ENCODE results near the gene HPCAL1. TPM values are rescaled to one million over a fixed set of nuclear protein-coding genes. Genes with fewer than 3 reads are reported as not detected.
"Not testable (repeated sequence)": the region's sequence is repeated elsewhere in the genome, so short reads cannot be mapped to it uniquely, and the experiment has no call there.

Gene HPCAL1
- total RNA-seq, 6 experiments from 2014 or later = 23.1 to 68.8 (median 29.1) TPM

- intact Hi-C loops (cut with DNase I) = no loop called here
- no peak for ATAC-seq
- no peak overlapping the region for H3K4me3 ChIP-seq
- H3K27ac ChIP-seq = no peak overlapping the region
- H3K4me1 ChIP-seq = no peaks in the 10 kb centered on the region
- H3K9me3 ChIP-seq = no peaks in the 10 kb centered on the region
- TF ChIP-seq POLR2A (IDR thresholded peaks at IDR 0.05) = no peak
- TF ChIP-seq CTCF (IDR thresholded peaks at IDR 0.05) = no peak
- H3K36me3 ChIP-seq = no peaks in the 10 kb centered on the region
- DNase-seq = no peak
- no peaks in the 10 kb centered on the region for H3K27me3 ChIP-seq
- 100% methylated on average over 1 of the region's 1 CpG for whole genome bisulfite sequencing (ENCODE audit: insufficient coverage, low coverage, low lambda C conversion rate, missing lambda C conversion rate)
These were observed 8.6 kb upstream of the HPCAL1 start for GRCh38 chr2:10294077-10294476.

- H3K27ac ChIP-seq; H3K36me3 ChIP-seq; H3K27me3 ChIP-seq; H3K4me1 ChIP-seq; intact Hi-C loops (cut with DNase I); DNase-seq; ATAC-seq; H3K9me3 ChIP-seq; H3K4me3 ChIP-seq: not testable (repeated sequence)
- WGBS (ENCODE audit: insufficient coverage, low coverage, low lambda C conversion rate, missing lambda C conversion rate) = 100% methylated on average over 1 of the region's 4 CpGs
These were observed 7.1 kb upstream of the HPCAL1 start for GRCh38 chr2:10295649-10296048.

GRCh38 chr2:10296142-10296541 lies 6.6 kb upstream of the HPCAL1 start:
- peaks cover 0 to 10% (median 0%) of the 10 kb centered on the region in 4 donors for H3K4me1 ChIP-seq
- TF ChIP-seq POLR2A (IDR thresholded peaks at IDR 0.05) (no peak), CTCF (IDR thresholded peaks at IDR 0.05) (no peak)
- 85% methylated on average over 6 of the region's 8 CpGs for WGBS (ENCODE audit: insufficient coverage, low coverage, low lambda C conversion rate, missing lambda C conversion rate)
- H3K9me3 ChIP-seq = no peaks in the 10 kb centered on the region
- H3K27me3 ChIP-seq = no peaks in the 10 kb centered on the region
- ATAC-seq (no peak), DNase-seq (no peak)
- H3K27ac ChIP-seq = no peak overlapping the region
- no peak overlapping the region for H3K4me3 ChIP-seq
- no peaks in the 10 kb centered on the region for H3K36me3 ChIP-seq
- intact Hi-C loops (cut with DNase I) = no loop called here

GRCh38 chr2:10297191-10297830 lies 5.4 kb upstream of the HPCAL1 start:
- no peaks in the 10 kb centered on the region for H3K27me3 ChIP-seq
- H3K9me3 ChIP-seq = no peaks in the 10 kb centered on the region
- H3K36me3 ChIP-seq = no peaks in the 10 kb centered on the region
- DNase-seq (no peak), ATAC-seq (peak in 1 of 4 donors; percentile 23)
- intact Hi-C loops (cut with DNase I) = no loop called here
- H3K4me3 ChIP-seq = no peak overlapping the region
- peaks cover 0 to 10% (median 0%) of the 10 kb centered on the region in 4 donors for H3K4me1 ChIP-seq
- 66% methylated on average over 6 of the region's 16 CpGs for WGBS (ENCODE audit: insufficient coverage, low coverage, low lambda C conversion rate, missing lambda C conversion rate)
- H3K27ac ChIP-seq = peak overlapping the region in 2 of 3 donors; percentile 17 to 52
- TF ChIP-seq CTCF (IDR thresholded peaks at IDR 0.05) (no peak), POLR2A (IDR thresholded peaks at IDR 0.05) (no peak)

- TF ChIP-seq CTCF (IDR thresholded peaks at IDR 0.05) = no peak
- Histone ChIP-seq H3K9me3 (no peaks in the 10 kb centered on the region), H3K4me1 (peaks cover 0 to 10% (median 0%) of the 10 kb centered on the region in 4 donors), H3K36me3 (no peaks in the 10 kb centered on the region), H3K4me3 (no peak overlapping the region), H3K27ac (peak overlapping the region in 2 of 3 donors; percentile 41 to 54), H3K27me3 (no peaks in the 10 kb centered on the region)
- ATAC-seq (peak in 2 of 4 donors; percentile 12 to 42), DNase-seq (peak in 2 of 3 donors; percentile 60 to 70)
- intact Hi-C loops (cut with DNase I) = no loop called here
- 26% methylated on average over 7 of the region's 7 CpGs for WGBS (ENCODE audit: insufficient coverage, low coverage, low lambda C conversion rate, missing lambda C conversion rate)
These were observed 4.7 kb upstream of the HPCAL1 start for GRCh38 chr2:10297959-10298531.

GRCh38 chr2:10298777-10299176 lies 3.9 kb upstream of the HPCAL1 start:
- H3K9me3 ChIP-seq; ATAC-seq; intact Hi-C loops (cut with DNase I); H3K27me3 ChIP-seq; H3K36me3 ChIP-seq; H3K4me3 ChIP-seq; DNase-seq: not testable (repeated sequence)
- Histone ChIP-seq H3K27ac (peak overlapping the region in 2 of 3 donors; percentile 41 to 54), H3K4me1 (peaks cover 0 to 10% (median 0%) of the 10 kb centered on the region in 4 donors)

Data from right lobe of liver (tissue), 6 donors.